Activated naive CD4-positive, alpha-beta T cell treated with anti-CD3 and anti-CD28 coated beads, Interleukin-2, amount 50 U/mL, for 24 hours (primary cell): ENCODE data around the gene LAMB2.

ENCODE experiments used
- H3K27ac Mint-ChIP-seq: one replicate; pipeline ENCODE4 v1.8.0; 2021; ENCODE audit warnings: mild to moderate bottlenecking, mixed read lengths
- H3K27me3 Mint-ChIP-seq: one replicate; pipeline ENCODE4 v1.8.0; 2021; ENCODE audit warnings: mixed read lengths
- H3K36me3 Mint-ChIP-seq: one replicate; pipeline ENCODE4 v1.8.0; 2021; ENCODE audit warnings: mixed read lengths
- H3K4me1 Mint-ChIP-seq: one replicate; pipeline ENCODE4 v1.8.0; 2021; ENCODE audit warnings: mixed read lengths
- H3K4me3 Mint-ChIP-seq: one replicate; pipeline ENCODE4 v1.8.0; 2021; ENCODE audit warnings: mild to moderate bottlenecking, mixed read lengths
- H3K9me3 Mint-ChIP-seq: one replicate; pipeline ENCODE4 v1.8.0; 2021; ENCODE audit warnings: mixed read lengths

The LAMB2 gene

DNA sequence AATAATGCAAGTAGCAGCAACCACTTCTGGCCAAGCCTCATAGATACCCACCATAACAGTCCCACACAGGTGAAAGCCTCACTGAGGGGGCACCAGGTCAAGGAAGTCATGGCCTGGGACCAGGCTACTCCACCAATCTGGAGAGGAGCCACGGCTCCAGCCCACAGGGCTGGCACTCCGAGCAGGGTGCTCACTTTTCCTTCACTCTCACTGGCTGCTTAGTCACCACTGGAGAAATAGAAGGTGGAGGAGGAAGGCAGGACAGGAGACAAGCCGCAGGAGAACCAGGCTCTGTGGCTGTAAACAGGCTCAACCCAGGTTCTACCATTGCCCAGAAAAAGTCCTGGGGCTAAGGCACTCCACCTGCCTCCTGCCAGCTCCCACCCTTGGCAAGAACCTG lies 13.4 kb downstream of the LAMB2 start:
- Mint-ChIP-seq H3K27ac (peak overlapping the region; percentile 51), H3K27me3 (no peaks in the 10 kb centered on the region), H3K4me1 (peaks cover 23% of the 10 kb centered on the region), H3K9me3 (no peaks in the 10 kb centered on the region), H3K4me3 (peak overlapping the region; percentile 92), H3K36me3 (peaks cover 2% of the 10 kb centered on the region)

DNA sequence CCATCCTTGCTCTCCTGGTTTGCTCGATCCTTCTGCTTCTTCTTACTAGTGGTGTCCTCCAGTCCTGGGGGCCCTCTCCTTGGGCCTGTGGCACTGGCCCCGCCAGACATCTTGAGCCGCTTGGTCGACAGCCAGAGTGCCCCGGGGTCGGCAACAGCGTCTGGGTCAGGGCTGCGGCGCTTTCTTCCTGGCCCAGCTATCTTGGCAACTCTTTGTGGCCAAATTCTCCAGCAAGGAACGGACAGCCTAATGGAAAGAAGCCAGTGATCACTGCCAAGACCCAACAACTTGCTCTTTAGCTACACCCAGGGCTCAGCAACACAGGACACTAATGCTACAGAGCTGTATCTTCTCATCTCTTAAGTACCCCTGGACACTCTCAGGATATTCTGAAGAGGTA lies 13.8 kb downstream of the LAMB2 start:
- Mint-ChIP-seq H3K36me3 (peaks cover 2% of the 10 kb centered on the region), H3K4me1 (peaks cover 23% of the 10 kb centered on the region), H3K9me3 (no peaks in the 10 kb centered on the region), H3K27ac (peak overlapping the region; percentile 51), H3K4me3 (peak overlapping the region; percentile 92), H3K27me3 (no peaks in the 10 kb centered on the region)

DNA sequence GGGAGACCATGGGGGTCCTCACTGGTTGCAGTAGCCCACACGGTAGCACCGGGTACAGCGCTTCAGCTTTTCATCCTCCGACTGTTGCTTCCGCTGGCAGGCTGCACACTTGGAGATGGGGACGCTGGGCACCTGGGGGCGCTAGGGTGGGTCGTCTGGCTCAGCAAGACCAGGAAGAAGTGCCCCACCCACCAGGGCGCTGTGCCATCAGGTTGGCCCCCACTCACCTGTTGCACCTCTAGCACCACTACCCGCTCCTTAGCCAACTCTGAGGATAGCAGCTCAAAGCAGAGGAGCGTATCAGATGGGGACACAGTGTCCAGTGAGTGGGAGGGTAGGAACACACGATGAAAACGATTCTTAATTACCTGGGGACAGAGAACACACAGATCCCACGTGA lies 20.6 kb downstream of the LAMB2 start:
- Mint-ChIP-seq H3K4me1 (peaks cover under 1% of the 10 kb centered on the region), H3K9me3 (no peaks in the 10 kb centered on the region), H3K27ac (no peak overlapping the region), H3K27me3 (no peaks in the 10 kb centered on the region), H3K36me3 (peaks cover 2% of the 10 kb centered on the region), H3K4me3 (no peak overlapping the region)

DNA sequence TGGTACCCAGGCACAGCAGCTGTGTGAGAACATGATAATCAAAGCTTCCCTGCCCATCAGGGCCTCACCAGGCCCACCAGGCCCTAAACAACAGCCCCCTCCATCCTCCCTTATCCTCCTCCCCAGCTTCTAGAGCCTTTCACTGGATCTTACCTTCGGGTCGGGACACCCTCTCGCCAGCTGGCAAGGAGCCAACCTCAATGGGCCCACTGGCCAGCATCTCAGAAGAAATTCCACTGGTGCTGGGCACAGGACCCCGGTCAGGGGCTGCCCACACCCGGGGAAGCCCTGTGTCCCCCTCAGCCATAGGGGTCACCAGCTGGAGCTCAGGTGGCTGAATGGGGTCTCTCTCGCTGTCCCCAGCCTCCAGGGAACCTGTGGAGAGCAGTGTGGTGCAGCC lies 21.5 kb downstream of the LAMB2 start:
- H3K4me3 Mint-ChIP-seq = no peak overlapping the region

DNA sequence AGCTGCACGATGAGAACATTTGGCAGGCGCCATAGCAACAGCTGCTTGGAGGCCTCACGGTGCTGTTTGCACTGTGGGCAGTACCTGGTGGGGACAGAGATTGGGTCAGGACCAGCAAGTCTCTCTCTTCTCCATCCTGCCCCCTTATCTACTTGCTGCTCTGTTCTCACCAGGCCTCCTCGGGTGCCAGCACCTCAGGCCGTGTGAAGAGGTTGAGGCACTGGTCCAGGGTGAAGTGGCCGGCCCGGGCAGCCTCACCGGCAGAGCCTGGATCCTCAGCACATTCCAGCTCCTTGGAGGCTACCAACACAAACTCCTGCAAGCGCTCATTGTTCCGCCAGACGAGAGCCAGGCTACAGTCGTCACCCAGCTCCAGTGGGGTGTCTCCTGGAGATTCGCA lies 22.1 kb downstream of the LAMB2 start:
- no peak overlapping the region for H3K4me3 Mint-ChIP-seq
- no peaks in the 10 kb centered on the region for H3K27me3 Mint-ChIP-seq
- H3K9me3 Mint-ChIP-seq = no peaks in the 10 kb centered on the region
- no peak overlapping the region for H3K27ac Mint-ChIP-seq
- H3K36me3 Mint-ChIP-seq = peaks cover 2% of the 10 kb centered on the region
- peaks cover 2% of the 10 kb centered on the region for H3K4me1 Mint-ChIP-seq

More for the DNA sequence above, 21.5 kb downstream of the LAMB2 start:
- H3K9me3 Mint-ChIP-seq = no peaks in the 10 kb centered on the region
- no peak overlapping the region for H3K27ac Mint-ChIP-seq
- H3K36me3 Mint-ChIP-seq = peaks cover 2% of the 10 kb centered on the region
- H3K27me3 Mint-ChIP-seq = no peaks in the 10 kb centered on the region
- no peaks in the 10 kb centered on the region for H3K4me1 Mint-ChIP-seq

DNA sequence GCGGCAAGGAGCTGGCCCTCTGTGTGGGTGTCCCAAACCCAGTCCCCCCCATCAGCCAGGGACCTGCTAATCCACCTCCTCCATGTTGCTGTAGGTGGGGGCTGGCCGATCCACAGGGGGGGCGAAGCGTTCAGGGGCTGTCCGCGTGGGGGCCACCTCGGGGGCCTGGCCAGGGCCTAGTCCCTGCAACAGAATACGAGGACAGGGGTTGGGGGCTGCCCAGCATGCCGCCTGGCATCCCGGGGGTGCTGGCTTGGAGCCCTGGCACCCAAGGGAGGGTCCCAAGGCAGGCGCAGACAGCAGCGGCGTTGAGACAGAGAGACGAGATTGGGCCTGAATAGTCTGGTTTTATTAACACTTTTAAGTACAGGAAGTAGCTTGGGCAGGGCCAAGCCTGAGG lies 24.5 kb downstream of the LAMB2 start:
- Mint-ChIP-seq H3K27ac (no peak overlapping the region), H3K27me3 (no peaks in the 10 kb centered on the region)

DNA sequence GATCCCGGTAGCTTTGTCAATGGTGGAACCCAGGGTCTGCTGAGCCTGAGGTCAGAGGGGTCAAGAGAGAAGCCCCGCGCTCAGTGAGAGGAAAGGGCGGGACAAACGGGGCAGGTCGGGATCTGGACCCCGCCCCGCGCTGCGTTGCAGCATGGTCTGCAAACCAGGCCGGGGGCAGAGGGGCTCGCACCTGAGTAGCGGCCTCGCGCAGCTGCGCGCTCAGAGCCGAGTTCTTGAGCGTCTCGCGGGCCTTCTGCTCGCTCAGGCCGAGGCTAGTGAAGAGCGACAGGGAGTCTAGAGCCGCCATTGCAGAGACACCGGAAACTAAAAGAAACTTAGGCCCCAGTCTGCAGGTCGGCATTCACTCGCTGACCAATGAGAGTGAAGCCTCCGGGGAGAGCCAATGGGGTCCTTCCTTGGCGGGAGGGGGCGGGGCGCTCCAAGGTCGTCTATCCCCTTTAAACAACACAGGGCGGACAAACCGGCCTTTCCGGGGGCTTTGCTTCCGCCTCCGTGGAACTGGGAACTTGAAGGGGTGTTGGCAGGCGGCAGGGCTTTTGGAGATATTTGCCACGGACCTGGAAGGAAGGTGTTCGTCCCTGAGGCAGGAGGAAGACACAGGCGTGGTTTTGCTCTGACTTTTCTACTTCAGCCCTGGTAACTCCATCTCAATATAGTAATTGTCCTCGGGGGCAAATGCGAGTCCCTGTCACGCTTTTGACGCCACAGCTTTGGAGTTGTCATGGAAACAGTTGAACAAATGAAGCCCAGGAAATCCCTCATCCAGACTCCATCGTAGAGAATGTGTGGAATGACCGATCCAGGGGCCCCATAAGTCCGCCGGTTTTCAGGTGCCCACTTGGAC lies 28.2 kb downstream of the LAMB2 start, which contains the start of gene QARS1:
TSS of gene QARS1 (minus strand) at position 331 of the 865 bp plus-strand sequence. CDS start at position 307, 24 bp downstream.
- Mint-ChIP-seq H3K4me3 (peak within 1 kb of the TSS; percentile 97), H3K36me3 (peaks cover 5% of the 10 kb centered on the region), H3K4me1 (peaks cover 24% of the 10 kb centered on the region), H3K27ac (peak within 1 kb of the TSS; percentile 98), H3K9me3 (no peaks in the 10 kb centered on the region), H3K27me3 (no peaks in the 10 kb centered on the region)

More for the DNA sequence above, 24.5 kb downstream of the LAMB2 start:
- Mint-ChIP-seq H3K36me3 (peaks cover 4% of the 10 kb centered on the region), H3K4me3 (no peak overlapping the region), H3K9me3 (no peaks in the 10 kb centered on the region), H3K4me1 (peaks cover 22% of the 10 kb centered on the region)

DNA sequence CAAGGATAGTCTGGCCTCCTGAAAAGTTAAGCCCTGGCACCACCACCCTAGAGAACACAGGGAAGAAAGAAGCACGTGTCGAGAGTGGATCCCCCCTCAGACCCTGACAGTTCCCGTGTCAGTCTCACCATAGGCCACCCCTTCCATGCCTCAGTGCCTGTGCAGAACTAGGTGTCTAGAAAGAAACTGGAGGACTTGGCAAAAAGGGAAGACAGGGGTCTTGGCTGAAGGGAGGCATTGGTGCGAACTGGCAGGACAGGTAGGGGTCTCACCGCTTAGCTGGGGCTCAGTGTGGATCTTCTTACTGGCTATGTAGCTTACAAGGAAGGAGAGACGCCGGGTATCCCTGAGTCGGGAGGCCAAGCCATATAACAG lies 28.8 kb downstream of the LAMB2 start:
- Mint-ChIP-seq H3K27ac (peak overlapping the region; percentile 98), H3K27me3 (no peaks in the 10 kb centered on the region), H3K4me1 (peaks cover 24% of the 10 kb centered on the region), H3K36me3 (peaks cover 8% of the 10 kb centered on the region), H3K9me3 (no peaks in the 10 kb centered on the region), H3K4me3 (peak overlapping the region; percentile 97)

DNA sequence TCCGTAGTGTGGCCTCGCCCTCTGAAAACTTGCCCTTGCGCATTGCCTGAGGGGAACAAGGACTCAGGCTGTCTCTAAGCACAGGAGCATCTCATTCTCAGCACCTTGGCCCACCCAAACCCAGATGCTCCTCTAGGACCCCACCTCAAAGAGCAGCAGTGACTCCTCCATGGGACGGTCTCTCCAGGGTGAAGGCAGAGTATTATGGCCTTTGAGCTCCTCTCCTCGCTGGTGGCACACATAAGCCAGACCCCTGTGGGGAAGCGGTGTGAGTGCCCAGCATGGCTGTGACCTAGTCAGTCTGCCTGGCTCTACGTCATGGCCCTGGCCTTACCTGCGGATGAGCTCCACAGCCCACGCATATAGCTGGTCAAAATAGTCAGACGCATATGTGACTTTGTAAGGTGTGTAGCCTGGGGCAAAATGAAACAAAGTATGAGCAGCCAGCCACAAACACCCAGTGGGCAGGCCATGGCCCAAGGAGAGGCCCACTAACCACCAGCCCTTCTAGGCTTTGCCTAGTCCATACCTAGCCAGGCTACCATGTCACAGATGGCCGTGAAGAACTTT lies 32.7 kb downstream of the LAMB2 start:
- Mint-ChIP-seq H3K4me3 (no peak overlapping the region), H3K4me1 (peaks cover 20% of the 10 kb centered on the region), H3K27ac (no peak overlapping the region), H3K27me3 (no peaks in the 10 kb centered on the region), H3K9me3 (no peaks in the 10 kb centered on the region), H3K36me3 (peaks cover 8% of the 10 kb centered on the region)

DNA sequence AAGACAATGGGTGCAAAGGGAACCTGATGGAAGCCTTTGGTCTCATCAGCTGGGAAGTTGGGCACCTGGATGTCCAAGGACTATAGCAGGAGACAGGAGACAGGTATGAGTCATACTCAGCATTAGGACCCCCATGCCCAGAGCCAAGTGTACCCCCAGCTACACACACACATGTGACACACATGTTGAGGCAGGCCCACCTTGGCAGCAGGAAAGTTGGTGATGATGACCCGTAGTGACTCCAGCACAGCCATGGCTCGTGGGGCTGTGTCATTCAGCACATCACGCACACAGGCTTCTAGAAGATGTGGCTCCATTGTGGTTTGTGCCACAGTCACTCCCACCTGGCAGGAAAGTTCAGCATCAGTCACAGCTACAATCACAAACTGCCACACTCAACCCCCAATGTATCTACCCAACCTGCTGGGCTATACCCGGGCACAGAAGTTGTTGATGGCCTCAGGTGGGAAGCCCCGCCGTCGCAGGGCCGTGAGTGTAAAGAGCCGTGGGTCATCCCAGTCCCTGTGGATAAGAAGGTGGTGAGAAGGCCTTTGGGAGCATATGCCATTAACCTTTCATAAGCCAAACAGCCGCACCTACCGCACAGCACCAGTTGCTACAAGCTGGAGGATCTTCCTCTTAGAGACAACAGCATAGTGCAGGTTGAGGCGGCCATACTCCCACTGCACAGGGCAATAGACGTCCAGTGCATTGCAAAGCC lies 33.8 kb downstream of the LAMB2 start:
- Mint-ChIP-seq H3K27me3 (no peaks in the 10 kb centered on the region), H3K36me3 (peaks cover 7% of the 10 kb centered on the region), H3K4me1 (peaks cover 10% of the 10 kb centered on the region), H3K9me3 (no peaks in the 10 kb centered on the region), H3K27ac (no peak overlapping the region), H3K4me3 (no peak overlapping the region)

DNA sequence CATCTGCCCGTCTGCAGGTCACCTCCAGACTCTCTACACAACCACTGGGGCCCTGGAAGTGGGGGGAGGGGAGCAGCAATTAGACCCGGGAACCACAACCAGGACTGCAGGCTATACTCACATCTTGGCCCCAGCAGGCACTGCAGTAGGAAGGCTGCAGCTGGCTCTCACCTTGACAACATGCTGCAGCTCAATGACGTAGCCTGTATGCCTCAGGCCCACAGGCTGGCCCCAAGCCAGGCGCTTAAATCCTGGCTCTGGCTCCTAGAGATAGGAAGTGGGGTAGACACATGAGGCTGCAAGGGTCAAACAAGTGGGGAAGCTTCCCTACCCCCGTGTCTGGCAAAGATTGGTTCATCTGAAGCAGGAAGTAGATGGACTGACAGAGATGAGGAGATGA lies 34.4 kb downstream of the LAMB2 start:
- H3K4me1 Mint-ChIP-seq = peaks cover 4% of the 10 kb centered on the region
- peaks cover 7% of the 10 kb centered on the region for H3K36me3 Mint-ChIP-seq

DNA sequence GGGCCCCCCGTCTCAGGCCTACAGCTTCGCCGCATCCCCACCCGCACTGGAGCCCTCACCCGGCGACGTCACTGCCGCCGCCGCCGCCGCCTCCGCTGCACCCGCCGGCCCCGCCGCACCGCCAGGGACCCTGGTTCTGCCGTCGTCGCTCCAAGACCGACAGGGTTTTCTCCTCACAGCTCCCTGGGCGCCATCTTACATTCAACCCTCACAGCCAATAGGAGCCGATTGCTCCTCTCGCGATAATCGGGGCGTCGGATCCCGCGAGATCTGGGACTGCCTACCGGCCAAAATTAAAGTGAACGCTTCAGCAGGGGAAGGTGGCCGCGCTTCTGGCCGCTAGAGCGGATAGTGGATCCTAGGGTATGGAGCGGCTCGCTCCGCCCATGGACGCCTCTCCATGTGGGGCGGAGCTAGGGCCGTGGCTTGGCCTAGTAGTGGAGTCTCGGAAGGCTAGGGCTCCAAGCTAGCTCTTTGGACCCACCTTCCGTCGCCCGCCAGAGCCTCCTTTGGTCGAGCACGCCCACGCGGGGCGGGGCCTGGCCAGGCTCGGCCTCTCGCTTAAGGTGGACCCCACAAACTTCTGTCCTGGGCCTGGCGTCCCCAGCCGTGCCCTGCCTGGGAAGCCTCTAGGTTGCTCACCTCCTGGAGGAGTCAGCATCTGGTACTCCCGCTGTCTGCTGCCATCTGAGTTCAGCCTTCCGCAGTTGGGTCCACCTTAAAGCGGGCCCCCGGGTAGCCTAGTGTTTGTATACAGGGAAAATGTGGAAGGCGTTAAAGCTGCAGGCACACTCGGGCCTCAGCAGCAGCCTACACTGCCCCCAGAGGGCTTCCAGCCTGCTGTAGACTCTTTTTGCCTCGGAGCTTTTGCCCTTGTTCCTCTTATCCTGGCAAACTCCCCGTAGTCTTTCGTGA lies 38.7 kb downstream of the LAMB2 start, which contains the start of gene QRICH1:
TSS of gene QRICH1 (minus strand) at position 219 of the 915 bp plus-strand sequence. CDS start 17,054 bp downstream, outside the sequence.
- peaks cover 30% of the 10 kb centered on the region for H3K4me1 Mint-ChIP-seq
- H3K27me3 Mint-ChIP-seq = no peaks in the 10 kb centered on the region
- peak within 1 kb of the TSS; percentile 95 for H3K4me3 Mint-ChIP-seq
- H3K36me3 Mint-ChIP-seq = peaks cover 2% of the 10 kb centered on the region
- peak within 1 kb of the TSS; percentile 97 for H3K27ac Mint-ChIP-seq
- H3K9me3 Mint-ChIP-seq = no peaks in the 10 kb centered on the region

More for the DNA sequence above, 34.4 kb downstream of the LAMB2 start:
- Mint-ChIP-seq H3K27me3 (no peaks in the 10 kb centered on the region), H3K27ac (no peak overlapping the region), H3K4me3 (no peak overlapping the region), H3K9me3 (no peaks in the 10 kb centered on the region)

DNA sequence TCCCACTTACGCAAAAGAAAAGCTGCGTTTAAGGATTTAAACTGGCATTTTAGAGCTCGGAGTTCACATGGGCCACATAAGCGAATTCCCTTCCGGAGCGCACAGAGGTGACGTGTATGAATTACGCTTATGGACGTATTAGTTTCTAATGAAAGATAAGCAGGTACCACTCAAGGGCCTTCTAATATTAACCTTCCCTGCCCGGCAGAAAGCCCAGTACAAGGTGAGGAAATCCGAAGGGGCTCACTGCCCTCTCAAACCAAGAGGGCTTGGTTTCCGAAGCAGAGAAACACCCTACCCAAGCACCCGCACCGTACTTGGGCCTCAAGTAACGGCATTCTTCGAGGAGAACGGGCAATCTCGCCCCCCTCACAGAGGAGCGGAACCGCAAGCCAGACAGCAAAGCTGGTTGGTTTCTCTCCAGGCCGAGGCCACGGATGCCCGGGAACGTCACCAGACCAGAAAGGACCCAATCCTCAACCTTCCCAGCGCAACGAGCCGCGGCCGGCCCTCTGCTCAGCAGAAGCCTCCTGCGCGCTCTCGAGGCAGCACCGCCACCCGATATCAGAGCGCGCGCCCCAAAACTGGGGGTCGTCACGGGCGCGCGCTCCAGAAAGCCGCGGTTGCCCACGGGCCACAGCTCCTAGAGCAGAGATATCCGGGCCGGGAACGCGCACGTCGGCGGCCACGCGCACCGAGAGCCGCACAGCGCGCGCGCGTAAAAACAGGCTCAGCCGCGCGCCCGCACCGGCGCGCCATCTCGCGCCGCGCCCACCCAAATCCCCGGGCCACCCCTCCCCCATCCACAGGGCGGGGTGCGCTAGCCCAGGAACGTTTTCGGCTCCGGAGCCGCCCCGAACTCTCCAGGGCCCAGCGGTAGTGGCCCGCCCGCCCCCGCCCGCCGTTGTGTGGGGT lies 39.7 kb downstream of the LAMB2 start:
- H3K4me3 Mint-ChIP-seq = peak overlapping the region; percentile 95
- H3K27ac Mint-ChIP-seq = peak overlapping the region; percentile 91

DNA sequence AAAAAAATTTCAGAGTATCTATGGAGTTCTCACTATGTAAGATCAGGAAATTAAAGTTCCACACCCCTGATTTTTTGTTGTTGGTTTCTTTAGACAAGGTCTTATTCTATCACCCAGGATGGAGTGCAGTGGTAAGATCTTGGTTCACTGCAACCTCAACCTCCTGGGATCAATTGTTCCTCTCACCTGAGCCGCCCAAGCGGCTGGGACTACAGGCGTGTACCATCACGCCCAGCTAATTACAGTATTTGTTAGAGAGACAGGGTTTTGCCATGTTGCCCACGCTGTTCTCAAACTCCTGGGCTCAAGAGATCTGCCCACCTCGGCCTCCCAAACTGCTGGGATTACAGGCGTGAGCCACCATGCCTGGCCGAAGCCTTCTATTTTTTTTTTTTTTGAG lies 51.4 kb downstream of the LAMB2 start:
- Mint-ChIP-seq H3K4me3 (no peak overlapping the region), H3K27ac (no peak overlapping the region), H3K36me3 (no peaks in the 10 kb centered on the region), H3K27me3 (no peaks in the 10 kb centered on the region), H3K9me3 (no peaks in the 10 kb centered on the region), H3K4me1 (peaks cover 21% of the 10 kb centered on the region)

More for the DNA sequence above, 39.7 kb downstream of the LAMB2 start:
- H3K36me3 Mint-ChIP-seq = peaks cover 2% of the 10 kb centered on the region
- H3K27me3 Mint-ChIP-seq = no peaks in the 10 kb centered on the region
- peaks cover 32% of the 10 kb centered on the region for H3K4me1 Mint-ChIP-seq
- no peaks in the 10 kb centered on the region for H3K9me3 Mint-ChIP-seq
